H9 (cell line): ENCODE results near the gene SEMA3A. TPM values are rescaled to one million over a fixed set of nuclear protein-coding genes. Genes with fewer than 3 reads are reported as not detected.

Experiments used
- DNase-seq: peaks from one replicate; pipeline ENCODE4 v3.0.0-alpha.2; 2017
- H2AFZ ChIP-seq: one replicate; pipeline ENCODE4 v1.6.1; 2013; ENCODE audit warnings: mild to moderate bottlenecking, low read length, control low read depth, moderate library complexity
- H2AK5ac ChIP-seq: 2 replicates; pipeline ENCODE4 v1.6.1; 2013; ENCODE audit warnings: low read length, control low read depth, mixed read lengths; ENCODE audit not compliant: insufficient read length
- H2BK120ac ChIP-seq: one replicate; pipeline ENCODE4 v1.6.1; 2013; ENCODE audit warnings: low read depth, mild to moderate bottlenecking, low read length, control low read depth, inconsistent platforms; ENCODE audit not compliant: poor library complexity, severe bottlenecking
- H2BK12ac ChIP-seq: 2 replicates; pipeline ENCODE4 v1.6.1; 2013; ENCODE audit warnings: low read length, control low read depth, mixed read lengths, low read depth; ENCODE audit not compliant: insufficient read length
- H2BK15ac ChIP-seq: 2 replicates; pipeline ENCODE4 v1.6.1; 2013; ENCODE audit warnings: low read depth, low read length, control low read depth
- H2BK20ac ChIP-seq: one replicate; pipeline ENCODE4 v1.6.1; 2013; ENCODE audit warnings: low read depth, mild to moderate bottlenecking, low read length, control low read depth, inconsistent platforms; ENCODE audit not compliant: poor library complexity, severe bottlenecking
- H2BK5ac ChIP-seq: 2 replicates; pipeline ENCODE4 v1.6.1; 2013; ENCODE audit warnings: low read length, control low read depth, mixed read lengths; ENCODE audit not compliant: insufficient read length
- H3K14ac ChIP-seq: 2 replicates; pipeline ENCODE4 v1.6.1; 2013; ENCODE audit warnings: low read length, control low read depth; ENCODE audit not compliant: insufficient read depth
- H3K18ac ChIP-seq: 2 replicates; pipeline ENCODE4 v1.6.1; 2013; ENCODE audit warnings: low read depth, mild to moderate bottlenecking, mixed read lengths, low read length, control low read depth; ENCODE audit not compliant: insufficient read length
- H3K23ac ChIP-seq: 2 replicates; pipeline ENCODE4 v1.6.1; 2013; ENCODE audit warnings: low read length, control low read depth, mixed read lengths, low read depth; ENCODE audit not compliant: insufficient read length
- H3K23me2 ChIP-seq: 2 replicates; pipeline ENCODE4 v1.6.1; 2013; ENCODE audit warnings: low read depth, mild to moderate bottlenecking, mixed read lengths, low read length, control low read depth; ENCODE audit not compliant: insufficient read length, poor library complexity, severe bottlenecking
- H3K27ac ChIP-seq: 2 replicates; pipeline ENCODE4 v1.5.1; 2013; ENCODE audit warnings: low read length, control low read depth, mixed read lengths, low read depth; ENCODE audit not compliant: insufficient read length
- H3K27me3 ChIP-seq: 2 replicates; pipeline ENCODE4 v1.6.1; 2013; ENCODE audit warnings: low read length, control low read depth, inconsistent platforms; ENCODE audit not compliant: insufficient read depth
- H3K4ac ChIP-seq: 2 replicates; pipeline ENCODE4 v1.6.1; 2013; ENCODE audit warnings: low read depth, mild to moderate bottlenecking, control low read depth, inconsistent platforms, low read length, moderate library complexity
- H3K4me1 ChIP-seq: 2 replicates; pipeline ENCODE4 v1.6.1; 2013; ENCODE audit warnings: low read length, control low read depth, inconsistent platforms; ENCODE audit not compliant: insufficient read depth
- H3K4me2 ChIP-seq: 2 replicates; pipeline ENCODE4 v1.6.1; 2013; ENCODE audit warnings: low read length, control low read depth, mixed read lengths; ENCODE audit not compliant: insufficient read length, insufficient read depth
- H3K56ac ChIP-seq: 2 replicates; pipeline ENCODE4 v1.6.1; 2013; ENCODE audit warnings: low read depth, mild to moderate bottlenecking, mixed read lengths, low read length, control low read depth; ENCODE audit not compliant: insufficient read length
- H3K79me1 ChIP-seq: 2 replicates; pipeline ENCODE4 v1.6.1; 2013; ENCODE audit warnings: low read depth, mild to moderate bottlenecking, moderate library complexity, low read length, control low read depth, inconsistent platforms; ENCODE audit not compliant: insufficient read depth, poor library complexity, severe bottlenecking
- H3K79me2 ChIP-seq: 2 replicates; pipeline ENCODE4 v1.6.1; 2013; ENCODE audit warnings: low read length, control low read depth, inconsistent platforms; ENCODE audit not compliant: insufficient read depth
- H3K9ac ChIP-seq: 2 replicates; pipeline ENCODE4 v1.6.1; 2013; ENCODE audit warnings: low read length, control low read depth, mixed read lengths; ENCODE audit not compliant: insufficient read length; ENCODE audit errors: extremely low read depth
- H3K9me3 ChIP-seq: one replicate; pipeline ENCODE4 v1.6.1; 2013; ENCODE audit warnings: low read depth, low read length, inconsistent platforms; ENCODE audit not compliant: control insufficient read depth
- H3T11ph ChIP-seq: one replicate; pipeline ENCODE4 v1.6.1; 2013; ENCODE audit warnings: mild to moderate bottlenecking, low read length, control low read depth, inconsistent platforms
- H4K20me1 ChIP-seq: one replicate; pipeline ENCODE4 v1.6.1; 2013; ENCODE audit not compliant: control insufficient read depth, insufficient read length, insufficient read depth
- H4K5ac ChIP-seq: 2 replicates; pipeline ENCODE4 v1.6.1; 2013; ENCODE audit warnings: low read depth, mild to moderate bottlenecking, mixed read lengths, low read length, control low read depth; ENCODE audit not compliant: insufficient read length
- H4K8ac ChIP-seq: replicated peaks from 2 replicates; pipeline ENCODE4 v1.6.1; 2013; ENCODE audit warnings: low read length, control low read depth, mixed read lengths, low read depth; ENCODE audit not compliant: insufficient read length
- H4K91ac ChIP-seq: 2 replicates; pipeline ENCODE4 v1.6.1; 2013; ENCODE audit warnings: low read depth, mild to moderate bottlenecking, moderate library complexity, mixed read lengths, low read length, control low read depth; ENCODE audit not compliant: insufficient read length
- H3K27ac Mint-ChIP-seq, 3 experiments: 2 replicates in 2 of 3; 3 replicates in 1 of 3; pipeline ENCODE4 v1.8.0; 2020 to 2021; ENCODE audit warnings: mixed read lengths in 3 of 3, mild to moderate bottlenecking in 1 of 3, moderate library complexity in 1 of 3
- H3K27me3 Mint-ChIP-seq: 2 replicates; pipeline ENCODE4 v1.8.0; 2021; ENCODE audit warnings: low read depth, mild to moderate bottlenecking, moderate library complexity, mixed read lengths
- H3K36me3 Mint-ChIP-seq, 3 experiments: 2 replicates in 2 of 3; 3 replicates in 1 of 3; pipeline ENCODE4 v1.8.0; 2020 to 2021; ENCODE audit warnings: low read depth in 3 of 3, mixed read lengths in 3 of 3; ENCODE audit not compliant: insufficient read depth in 1 of 3
- H3K4me1 Mint-ChIP-seq, 2 experiments: 2 replicates each; pipeline ENCODE4 v1.8.0; 2020; ENCODE audit warnings: mixed read lengths in 2 of 2
- H3K4me3 Mint-ChIP-seq, 2 experiments: 2 replicates in 1 of 2; 3 replicates in 1 of 2; pipeline ENCODE4 v1.8.0; 2020 to 2021; ENCODE audit warnings: mild to moderate bottlenecking in 2 of 2, mixed read lengths in 2 of 2, moderate library complexity in 1 of 2
- H3K9me3 Mint-ChIP-seq, 2 experiments: 2 replicates in 1 of 2; 3 replicates in 1 of 2; pipeline ENCODE4 v1.8.0; 2020; ENCODE audit warnings: mild to moderate bottlenecking in 2 of 2, mixed read lengths in 2 of 2, moderate library complexity in 1 of 2
- WGBS: extraction: QIAGEN DNeasy Blood & Tissue Kit; methylation state at CpG from one replicate; pipeline ENCODE4 v1.1.7; 2013; ENCODE audit warnings: missing lambda C conversion rate, low lambda C conversion rate, mixed read lengths; ENCODE audit not compliant: insufficient read length; ENCODE audit errors: extremely low coverage; 5-methylcytosine and 5-hydroxymethylcytosine counted together
- total RNA-seq: library from RNA; stranded (reverse); gene quantifications from 2 replicates; pipeline ENCODE4 v1.2.1, GENCODE V29; 2021
- TF ChIP-seq, protein P1 (sequence below): fragments of 200-600 bp; sonication (generic); conservative IDR thresholded peaks from 3 replicates; pipeline ENCODE4 v1.8.0; 2021; ENCODE audit warnings: antibody characterized with exemption, mild to moderate bottlenecking

SEMA3A gene
- total RNA-seq, 1 experiment from 2014 or later, result 60.0 TPM

DNA sequence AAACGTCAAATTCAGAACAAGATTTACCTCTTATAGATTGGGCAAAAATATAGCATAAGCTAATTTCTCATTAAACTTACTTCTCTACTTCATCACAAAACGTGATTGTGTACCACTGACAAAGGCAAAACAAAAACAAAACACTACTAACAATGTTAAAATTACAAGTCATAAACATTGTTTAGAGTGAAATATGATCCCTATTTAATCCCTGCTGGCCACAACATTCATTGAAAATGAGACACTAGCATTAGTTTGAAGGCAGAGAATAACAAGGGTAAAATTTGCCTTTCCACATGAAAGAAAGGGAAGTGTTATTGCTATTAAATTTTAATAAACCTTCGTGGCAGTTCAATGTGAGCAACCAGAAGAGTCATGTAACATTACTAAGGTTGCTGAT lies 45.0 kb downstream of the SEMA3A start:
- Mint-ChIP-seq H3K36me3 (peaks cover 0 to 3% (median 0%) of the 10 kb centered on the region in 3 experiments; a peak in 2 of 7 replicates), H3K4me1 (peaks cover 48 to 50% of the 10 kb centered on the region in 2 experiments), H3K27me3 (no peaks in the 10 kb centered on the region), H3K9me3 (no peaks in the 10 kb centered on the region; a peak in 1 of 5 replicates), H3K27ac (peak overlapping the region; percentile 26 to 91 (median 87); a peak in 4 of 7 replicates), H3K4me3 (peak overlapping the region; percentile 90 to 97)
- Histone ChIP-seq H3K14ac (no peak overlapping the region), H3K27ac (no peak overlapping the region), H3K4me1 (no peaks in the 10 kb centered on the region), H3K23ac (no peak overlapping the region), H4K20me1 (no peaks in the 10 kb centered on the region), H4K8ac (no peak overlapping the region), H2BK120ac (no peak overlapping the region), H3K4ac (no peak overlapping the region), H3K9me3 (no peaks in the 10 kb centered on the region), H3K56ac (no peak overlapping the region), H3K4me2 (peak overlapping the region; percentile 40), H2BK15ac (no peak overlapping the region), H3T11ph (no peak overlapping the region), H3K23me2 (no peaks in the 10 kb centered on the region), H2BK12ac (no peak overlapping the region), H3K9ac (no peak overlapping the region), H2BK20ac (no peak overlapping the region), H2AFZ (no peak overlapping the region), H2BK5ac (no peak overlapping the region), H2AK5ac (no peak overlapping the region), H3K27me3 (no peaks in the 10 kb centered on the region), H3K18ac (no peak overlapping the region), H4K91ac (no peak overlapping the region), H3K79me2 (peaks cover 5% of the 10 kb centered on the region; the same call in 1 of the 2 replicates), H3K79me1 (peaks cover 2% of the 10 kb centered on the region), H4K5ac (no peak overlapping the region)
- DNase-seq, result no peak
- TF ChIP-seq, protein P1, sequence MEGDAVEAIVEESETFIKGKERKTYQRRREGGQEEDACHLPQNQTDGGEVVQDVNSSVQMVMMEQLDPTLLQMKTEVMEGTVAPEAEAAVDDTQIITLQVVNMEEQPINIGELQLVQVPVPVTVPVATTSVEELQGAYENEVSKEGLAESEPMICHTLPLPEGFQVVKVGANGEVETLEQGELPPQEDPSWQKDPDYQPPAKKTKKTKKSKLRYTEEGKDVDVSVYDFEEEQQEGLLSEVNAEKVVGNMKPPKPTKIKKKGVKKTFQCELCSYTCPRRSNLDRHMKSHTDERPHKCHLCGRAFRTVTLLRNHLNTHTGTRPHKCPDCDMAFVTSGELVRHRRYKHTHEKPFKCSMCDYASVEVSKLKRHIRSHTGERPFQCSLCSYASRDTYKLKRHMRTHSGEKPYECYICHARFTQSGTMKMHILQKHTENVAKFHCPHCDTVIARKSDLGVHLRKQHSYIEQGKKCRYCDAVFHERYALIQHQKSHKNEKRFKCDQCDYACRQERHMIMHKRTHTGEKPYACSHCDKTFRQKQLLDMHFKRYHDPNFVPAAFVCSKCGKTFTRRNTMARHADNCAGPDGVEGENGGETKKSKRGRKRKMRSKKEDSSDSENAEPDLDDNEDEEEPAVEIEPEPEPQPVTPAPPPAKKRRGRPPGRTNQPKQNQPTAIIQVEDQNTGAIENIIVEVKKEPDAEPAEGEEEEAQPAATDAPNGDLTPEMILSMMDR, result no peak
- no CpG with 5 or more reads among the region's 3 CpGs for WGBS
